K562 treated with DMSO at 1 percent for 12 hours (cell line): Measurements from ENCODE around the gene SPAAR. TPM values are rescaled to one million over a fixed set of nuclear protein-coding genes. Genes with fewer than 3 reads are reported as not detected.

Source experiments
- total RNA-seq: library from RNA; unstranded; fragments of 300-600 nt; gene quantifications from 2 replicates; pipeline ENCODE4 v1.2.3, GENCODE V29; 2022; ENCODE audit not compliant: insufficient read depth

The SPAAR gene
- total RNA-seq, result not detected in 2 replicates

GRCh38 chr9:35909274-35909673 lies at the start of gene SPAAR:
TSS of gene SPAAR (plus strand) at chr9:35909490. CDS start at chr9:35910464, 974 bp downstream.

GRCh38 chr9:35870351-35870923 lies 38.9 kb upstream of the SPAAR start, which contains the start of gene OR13J1:
TSS of gene OR13J1 (minus strand) at chr9:35870401. CDS start at chr9:35870401, 0 bp downstream.

DNA sequence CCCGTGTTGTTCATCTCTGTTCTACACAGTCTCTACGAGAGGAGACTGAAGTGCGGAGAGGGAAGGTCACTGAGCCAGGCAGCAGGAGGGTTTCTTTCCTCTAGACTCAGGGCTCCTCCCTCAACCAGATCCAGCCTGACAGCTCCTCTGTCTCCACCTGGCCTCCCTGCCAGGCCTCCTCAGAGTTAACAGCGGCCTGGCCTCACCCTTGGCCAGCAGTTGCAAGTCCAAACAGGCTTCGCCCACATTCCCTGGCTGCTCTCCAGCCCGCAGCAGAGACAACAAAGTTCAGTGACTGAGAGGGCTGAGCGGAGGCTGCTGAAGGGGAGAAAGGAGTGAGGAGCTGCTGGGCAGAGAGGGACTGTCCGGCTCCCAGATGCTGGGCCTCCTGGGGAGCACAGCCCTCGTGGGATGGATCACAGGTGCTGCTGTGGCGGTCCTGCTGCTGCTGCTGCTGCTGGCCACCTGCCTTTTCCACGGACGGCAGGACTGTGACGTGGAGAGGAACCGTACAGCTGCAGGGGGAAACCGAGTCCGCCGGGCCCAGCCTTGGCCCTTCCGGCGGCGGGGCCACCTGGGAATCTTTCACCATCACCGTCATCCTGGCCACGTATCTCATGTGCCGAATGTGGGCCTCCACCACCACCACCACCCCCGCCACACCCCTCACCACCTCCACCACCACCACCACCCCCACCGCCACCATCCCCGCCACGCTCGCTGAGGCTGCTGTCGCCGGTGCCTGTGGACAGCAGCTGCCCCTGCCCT lies 3.2 kb upstream of the SPAAR start, which contains the start of gene HRCT1:
TSS of gene HRCT1 (plus strand) at position 291 of the 768 bp plus-strand sequence. CDS start at position 377, 86 bp downstream.

GRCh38 chr9:35958104-35958837 lies 49.0 kb downstream of the SPAAR start, which contains the start of gene OR2S2:
TSS of gene OR2S2 (minus strand) at chr9:35958154. CDS start at chr9:35958098, 56 bp downstream.

Other genes with a start within 250 kb of the SPAAR start
- gene ARHGEF39, start 244.3 kb upstream of the SPAAR start, total RNA-seq, result 6.5 and 15.3 TPM in 2 replicates
- gene CA9, start 235.6 kb upstream of the SPAAR start, total RNA-seq, result 0.68 and 6.6 TPM in 2 replicates
- gene TPM2, start 219.6 kb upstream of the SPAAR start, total RNA-seq, result 3.0 and 3.1 TPM in 2 replicates
- gene TLN1, start 177.3 kb upstream of the SPAAR start, total RNA-seq, result 73.8 and 145 TPM in 2 replicates
- gene CREB3, start 176.8 kb upstream of the SPAAR start, total RNA-seq, result 31.0 and 35.1 TPM in 2 replicates
- 30.1 and 65.7 TPM in 2 replicates for gene GBA2, start 160.3 kb upstream of the SPAAR start, total RNA-seq
- gene RGP1, start 160.2 kb upstream of the SPAAR start, total RNA-seq, result 3.0 and 13.3 TPM in 2 replicates
- not detected in 2 replicates for gene MSMP, start 155.2 kb upstream of the SPAAR start, total RNA-seq
- gene NPR2, start 117.9 kb upstream of the SPAAR start, total RNA-seq, result 1.5 and 3.2 TPM in 2 replicates
- not detected in 2 replicates for gene SPAG8, start 97.2 kb upstream of the SPAAR start, total RNA-seq
- 60.7 and 93.3 TPM in 2 replicates for gene HINT2, start 94.4 kb upstream of the SPAAR start, total RNA-seq
- gene FAM221B, start 80.8 kb upstream of the SPAAR start, total RNA-seq, result not detected in 2 replicates
- gene TMEM8B, start 80.3 kb upstream of the SPAAR start, total RNA-seq, result 2.4 and 4.2 TPM in 2 replicates
- not detected in 2 replicates for gene OR13J1, start 39.1 kb upstream of the SPAAR start, total RNA-seq
- not detected in 2 replicates for gene HRCT1, start 3.3 kb upstream of the SPAAR start, total RNA-seq
- gene OR2S2, start 48.7 kb downstream of the SPAAR start, total RNA-seq, result not detected in 2 replicates
- gene RECK, start 127.4 kb downstream of the SPAAR start, total RNA-seq, result 0.35 TPM in 1 of 2 replicates, not detected in the other
- 6.9 TPM in 2 replicates for gene GLIPR2, start 227.2 kb downstream of the SPAAR start, total RNA-seq